Right lobe of liver (tissue), 6 donors: ENCODE measurements around the gene ROMO1. TPM values are rescaled to one million over a fixed set of nuclear protein-coding genes. Genes with fewer than 3 reads are reported as not detected.

ENCODE experiments used
- ATAC-seq, 4 donors: fragments of 200-7000 bp; cut with Tn5 transposase; one replicate each; pipeline ENCODE4 v1.9.1; 2020; ENCODE audit warnings: mild to moderate bottlenecking in 4 of 4, moderate library complexity in 4 of 4
- DNase-seq, 3 donors: peaks; one replicate each; pipeline ENCODE4 v3.0.0-alpha.2; 2020
- H3K27ac ChIP-seq, 3 donors: fragments of 200-600 bp; one replicate each; pipeline ENCODE4 v1.8.0; 2022
- H3K27me3 ChIP-seq, 2 donors: fragments of 200-600 bp; one replicate each; pipeline ENCODE4 v1.8.0; 2022
- H3K36me3 ChIP-seq, 4 donors: fragments of 200-600 bp; sonication (generic) in 1 of 4; one replicate each; pipeline versions ENCODE4 v1.5.1 to v1.8.0; 2017 to 2022; ENCODE audit warnings: control low read depth in 1 of 4
- H3K4me1 ChIP-seq, 4 donors: fragments of 200-600 bp; sonication (generic) in 1 of 4; one replicate each; pipeline versions ENCODE4 v1.5.1 to v1.8.0; 2017 to 2022; ENCODE audit warnings: control low read depth in 1 of 4
- H3K4me3 ChIP-seq, 3 donors: fragments of 200-600 bp; one replicate each; pipeline ENCODE4 v1.8.0; 2022
- H3K9me3 ChIP-seq, 4 donors: fragments of 200-600 bp; sonication (generic) in 1 of 4; one replicate each; pipeline versions ENCODE4 v1.5.1 to v1.8.0; 2017 to 2022; ENCODE audit warnings: control low read depth in 1 of 4
- CTCF ChIP-seq, 4 donors: fragments of 200-600 bp in 3 of 4; fragments of 450-650 bp in 1 of 4; IDR thresholded peaks; one replicate each; pipeline versions ENCODE4 v1.5.1 to v1.8.0; 2016 to 2022; ENCODE audit warnings: antibody characterized with exemption in 4 of 4, mild to moderate bottlenecking in 2 of 4
- POLR2A ChIP-seq: fragments of 450-650 bp; IDR thresholded peaks from one replicate; pipeline ENCODE4 v1.6.1; 2017; ENCODE audit warnings: antibody characterized with exemption, mild to moderate bottlenecking
- whole genome bisulfite sequencing: methylation state at CpG from one replicate; pipeline ENCODE4 v1.1.6; 2018; ENCODE audit warnings: low coverage, low lambda C conversion rate; ENCODE audit not compliant: insufficient coverage; ENCODE audit errors: missing lambda C conversion rate; 5-methylcytosine and 5-hydroxymethylcytosine counted together
- intact Hi-C, 2 donors: fragments of 100-400 bp; cut with DNase I; formaldehyde crosslinking; loops; one replicate each; pipeline versions ENCODE4 v1.11.2 to v1.14.1; 2022
- total RNA-seq, 6 experiments: library from RNA; depleted of rRNA in 2 of 6; stranded (reverse); fragments of >200 nt in 2 of 6; fragmentation: NEBNext Ultra II Directional in 3 of 6; extraction: Animal tissue kit (Norgen Biotek cat#: 25700) in 3 of 6; gene quantifications; one replicate each; pipeline versions ENCODE4 v1.1.0 to v1.2.4, GENCODE V29; 2016 to 2023
- donor health status: DM: no; HTN: yes; CAD: no.
- donor health status: DM: no; HTN: no; CAD: no.
- donor health status: DM: no; HTN: no; CAD: no.
- donor health status: DM: no; HTN: yes; CAD: no.
- donor health status: DM: no; HTN: yes; CAD: no.

The ROMO1 gene
- total RNA-seq, 6 experiments from 2014 or later = 70.4 to 209 (median 84.8) TPM

- peaks cover 0 to 59% (median 21%) of the 10 kb centered on the region in 4 donors for H3K4me1 ChIP-seq
- 51% methylated on average over 4 of the region's 4 CpGs for WGBS
- H3K9me3 ChIP-seq = no peaks in the 10 kb centered on the region
- ATAC-seq = no peak
- no peak overlapping the region for H3K4me3 ChIP-seq
- H3K36me3 ChIP-seq = peaks cover 6 to 70% (median 48%) of the 10 kb centered on the region in 4 donors
- no peaks in the 10 kb centered on the region for H3K27me3 ChIP-seq
- no peak overlapping the region for H3K27ac ChIP-seq
- intact Hi-C loops = no loop called here
- TF ChIP-seq CTCF (IDR thresholded peaks at IDR 0.05) = no peak
- TF ChIP-seq POLR2A = no peak
- no peak for DNase-seq
These were observed 39.4 kb downstream of the ROMO1 start for GRCh38 chr20:35738410-35739179.

- H3K36me3 ChIP-seq = peaks cover 6 to 61% (median 39%) of the 10 kb centered on the region in 4 donors
- intact Hi-C loops = no loop called here
- peak overlapping the region in 1 of 3 donors; percentile 100 for H3K27ac ChIP-seq
These were observed 40.3 kb downstream of the ROMO1 start for GRCh38 chr20:35739294-35740163.

GRCh38 chr20:35741892-35742740 lies 42.9 kb downstream of the ROMO1 start, which contains the start of gene RBM39:
Gene RBM39, minus strand, starts transcription at chr20:35742260. Its CDS starts 1,386 bp downstream, at chr20:35740874.
- ATAC-seq (peak; percentile 89 to 95 (median 93)), DNase-seq (peak; percentile 99 to 100 (median 100))
- TF ChIP-seq CTCF (IDR thresholded peaks at IDR 0.05) = peak; percentile 30 to 58 (median 46)
- TF ChIP-seq POLR2A = peak; percentile 96
- Histone ChIP-seq H3K27me3 (no peaks in the 10 kb centered on the region), H3K4me3 (peak within 1 kb of the TSS; percentile 79 to 85 (median 83)), H3K36me3 (peaks cover 0 to 37% (median 21%) of the 10 kb centered on the region in 4 donors), H3K4me1 (peaks cover 0 to 37% (median 13%) of the 10 kb centered on the region in 4 donors), H3K27ac (peak within 1 kb of the TSS; percentile 99 to 100 (median 100)), H3K9me3 (no peaks in the 10 kb centered on the region)
- WGBS = 0% methylated on average over 35 of the region's 66 CpGs
- intact Hi-C loops = no loop called here

More at GRCh38 chr20:35739294-35740163, 40.3 kb downstream of the ROMO1 start:
- DNase-seq = no peak
- no peak for ATAC-seq
- Histone ChIP-seq H3K9me3 (no peaks in the 10 kb centered on the region), H3K27me3 (no peaks in the 10 kb centered on the region), H3K4me1 (peaks cover 0 to 54% (median 17%) of the 10 kb centered on the region in 4 donors), H3K4me3 (peak overlapping the region in 2 of 3 donors; percentile 83 to 85)
- TF ChIP-seq POLR2A (no peak), CTCF (IDR thresholded peaks at IDR 0.05) (peak in 2 of 4 donors; percentile 18 to 19)
- 60% methylated on average over 7 of the region's 7 CpGs for WGBS
